Stimulated activated CD8-positive, alpha-beta memory T cell treated with anti-CD3 and anti-CD28 coated beads, Interleukin-15, amount 100 ng/mL, for 4 hours (primary cell): ENCODE results near the gene FBXL5.

ENCODE experiments used
- DNase-seq, 2 donors: peaks; one replicate each; pipeline ENCODE4 v3.0.0-alpha.2; 2020; ENCODE audit warnings: low read depth in 2 of 2

Gene FBXL5

DNA sequence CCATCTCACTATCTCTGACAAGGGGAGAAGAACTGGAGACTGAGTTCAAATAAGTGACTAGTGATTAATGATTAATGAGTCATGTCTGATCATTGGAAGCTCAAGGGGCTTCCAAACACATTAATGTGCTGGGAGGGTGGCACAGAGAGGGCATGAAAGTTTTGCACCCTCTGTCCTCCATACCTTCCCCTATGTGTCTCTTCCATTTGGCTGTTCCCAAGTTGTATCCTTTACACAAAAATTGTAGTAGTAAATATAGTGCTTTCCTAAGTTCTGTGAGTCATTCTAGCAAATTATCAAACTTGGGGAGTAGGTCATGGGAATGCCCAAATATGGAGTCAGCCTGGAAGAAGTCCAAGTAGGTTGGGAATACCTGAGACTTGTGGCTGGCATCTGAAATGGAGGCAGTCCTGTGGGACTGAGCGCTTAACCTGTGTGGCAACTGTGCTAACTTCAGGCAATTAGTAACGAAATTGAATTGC lies 22.4 kb upstream of the FBXL5 start:
- DNase-seq: no peak

DNA sequence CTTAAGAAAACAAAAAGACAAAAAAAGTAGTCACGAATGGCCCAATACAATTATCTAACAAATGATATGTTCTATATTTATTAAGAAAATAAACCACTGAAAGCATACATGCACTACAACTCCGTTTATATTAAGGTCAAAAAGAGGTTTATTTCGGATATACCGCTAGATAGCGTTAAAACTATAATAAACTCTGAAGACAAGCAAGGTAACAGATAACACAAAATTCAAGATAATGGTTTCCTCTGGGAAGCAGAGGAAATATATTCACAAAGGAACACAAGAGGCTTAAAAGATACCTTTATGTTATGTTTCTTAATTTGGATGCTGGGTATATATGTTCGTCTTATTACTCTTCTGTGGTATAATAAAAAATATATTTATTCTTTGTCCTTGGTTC lies 21.7 kb upstream of the FBXL5 start:
- DNase-seq: no peak

DNA sequence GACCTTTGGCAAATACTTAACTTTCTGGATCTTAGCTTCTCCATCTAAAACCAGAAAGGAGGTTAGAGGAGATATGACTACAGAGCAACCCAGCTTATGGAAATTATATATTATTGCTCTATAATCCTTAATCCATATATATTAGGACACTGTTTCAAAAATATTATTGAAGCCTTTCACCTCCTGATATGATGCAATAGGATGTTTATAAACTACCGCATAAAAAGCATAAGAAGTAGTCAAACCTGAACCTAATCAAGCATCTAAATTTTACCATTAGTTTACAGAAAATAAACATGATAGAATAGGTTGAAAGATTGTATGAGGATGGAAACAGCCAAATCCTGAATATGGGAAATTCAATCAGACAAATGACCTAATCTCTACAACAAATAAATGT lies 20.9 kb upstream of the FBXL5 start:
- no peak for DNase-seq

DNA sequence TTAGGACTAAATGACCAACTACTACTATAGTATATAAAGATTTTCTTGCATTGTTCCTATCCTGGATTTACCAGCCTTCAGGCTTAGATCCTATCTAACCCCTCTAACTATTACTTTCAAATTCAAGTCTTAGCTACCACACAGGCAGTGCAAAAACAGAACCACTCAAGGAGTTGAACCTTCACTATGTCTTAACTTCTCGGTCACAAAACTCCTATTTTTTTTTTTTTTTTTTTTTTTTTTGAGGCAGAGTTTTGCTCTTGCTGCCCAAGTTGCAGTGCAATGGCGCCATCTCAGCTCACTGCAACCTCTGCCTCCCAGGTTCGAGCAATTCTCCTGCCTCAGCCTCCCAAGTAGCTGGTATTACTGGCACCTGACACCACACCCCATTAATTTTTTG lies 20.2 kb upstream of the FBXL5 start:
- DNase-seq: no peak

DNA sequence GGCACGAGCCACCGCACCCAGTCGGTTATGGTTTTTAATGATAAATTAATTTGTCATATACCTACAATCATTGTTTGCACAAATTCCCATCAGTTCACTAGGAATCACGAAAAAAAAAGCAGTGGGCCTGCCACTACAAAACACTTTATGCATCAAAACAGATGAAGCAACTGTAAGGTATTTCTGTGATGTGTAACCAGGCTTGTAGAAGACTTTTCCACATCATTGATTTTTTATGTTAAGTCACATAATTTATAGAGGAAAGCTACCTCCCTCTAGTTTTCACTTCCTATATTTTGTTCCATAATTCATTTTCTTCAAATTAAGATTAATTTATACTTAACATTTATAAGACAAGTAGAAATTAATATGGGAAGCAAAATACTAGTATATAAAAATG lies 19.8 kb upstream of the FBXL5 start:
- no peak for DNase-seq

DNA sequence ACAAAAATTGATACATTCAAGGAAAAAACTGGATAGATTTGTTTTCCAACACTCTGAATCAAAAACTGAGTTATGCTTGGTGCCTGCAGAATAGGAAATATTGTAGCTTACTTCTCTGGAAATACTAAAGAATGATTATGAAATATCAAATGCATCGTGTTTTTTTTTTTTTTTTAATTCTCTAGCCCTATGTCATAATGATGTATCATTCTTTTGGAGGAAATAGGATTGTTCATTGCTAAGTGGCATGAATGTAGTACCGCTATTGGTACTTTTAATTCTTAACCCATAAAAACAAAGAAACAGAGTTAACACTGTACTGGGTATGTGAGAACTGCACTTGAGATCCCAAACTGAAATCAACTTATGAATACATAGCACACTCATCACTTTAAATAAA lies 18.9 kb upstream of the FBXL5 start:
- no peak for DNase-seq

DNA sequence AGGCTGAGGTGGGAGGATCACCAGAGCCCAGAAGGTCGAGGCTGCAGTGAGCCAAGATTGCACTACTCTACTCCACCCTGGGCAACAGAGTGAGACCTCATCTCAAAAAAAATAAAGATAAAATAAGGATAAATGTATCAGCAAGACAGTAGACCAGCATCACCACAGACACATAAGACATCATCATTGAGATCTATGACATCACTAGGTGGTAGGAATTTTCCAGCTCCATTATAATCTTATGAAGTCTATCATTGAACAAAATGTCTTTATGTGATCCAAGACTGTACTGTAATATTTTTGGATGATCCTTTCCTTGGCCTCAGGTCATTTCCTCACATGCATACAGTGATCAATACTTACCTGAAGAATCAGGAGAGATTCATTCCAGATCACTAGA lies 18.2 kb upstream of the FBXL5 start:
- no peak for DNase-seq

DNA sequence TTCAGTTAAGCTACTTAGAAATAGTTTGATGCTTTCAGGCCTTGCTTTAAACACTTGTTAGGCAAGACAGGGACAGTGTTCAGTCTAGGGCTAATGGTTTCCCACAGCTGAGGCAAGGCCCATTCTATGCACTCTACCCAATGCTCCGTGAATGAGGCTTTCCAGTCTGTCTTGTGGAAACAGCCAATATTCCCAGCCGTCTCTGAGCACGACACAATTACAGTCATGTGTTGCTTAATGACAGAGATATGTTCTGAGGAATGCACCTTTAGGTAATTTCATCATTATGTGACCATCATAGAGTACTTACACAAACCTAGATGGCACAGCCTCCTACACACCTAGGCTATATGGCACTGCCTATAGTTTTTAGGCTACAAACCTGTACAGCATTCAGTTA lies 16.9 kb upstream of the FBXL5 start:
- no peak for DNase-seq

DNA sequence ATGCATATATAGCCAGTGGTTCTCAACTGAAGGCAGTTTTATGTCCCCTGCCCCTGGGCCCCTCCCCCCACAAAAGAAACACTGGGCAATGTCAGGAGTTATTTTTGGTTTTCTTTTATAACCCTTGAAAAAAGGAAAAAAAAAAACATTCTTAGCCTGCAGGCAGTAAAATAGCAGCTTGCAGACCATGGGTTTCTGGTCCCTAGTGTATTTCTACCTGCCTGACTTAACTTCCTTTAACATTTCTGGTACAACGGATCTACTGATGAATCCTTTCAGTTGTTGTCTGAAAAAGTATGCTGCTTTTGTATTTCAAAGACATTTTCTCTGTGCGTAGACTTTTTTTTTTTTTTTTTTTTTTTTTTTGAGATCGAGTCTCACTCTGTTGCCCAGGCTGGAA lies 15.4 kb upstream of the FBXL5 start:
- no peak for DNase-seq

DNA sequence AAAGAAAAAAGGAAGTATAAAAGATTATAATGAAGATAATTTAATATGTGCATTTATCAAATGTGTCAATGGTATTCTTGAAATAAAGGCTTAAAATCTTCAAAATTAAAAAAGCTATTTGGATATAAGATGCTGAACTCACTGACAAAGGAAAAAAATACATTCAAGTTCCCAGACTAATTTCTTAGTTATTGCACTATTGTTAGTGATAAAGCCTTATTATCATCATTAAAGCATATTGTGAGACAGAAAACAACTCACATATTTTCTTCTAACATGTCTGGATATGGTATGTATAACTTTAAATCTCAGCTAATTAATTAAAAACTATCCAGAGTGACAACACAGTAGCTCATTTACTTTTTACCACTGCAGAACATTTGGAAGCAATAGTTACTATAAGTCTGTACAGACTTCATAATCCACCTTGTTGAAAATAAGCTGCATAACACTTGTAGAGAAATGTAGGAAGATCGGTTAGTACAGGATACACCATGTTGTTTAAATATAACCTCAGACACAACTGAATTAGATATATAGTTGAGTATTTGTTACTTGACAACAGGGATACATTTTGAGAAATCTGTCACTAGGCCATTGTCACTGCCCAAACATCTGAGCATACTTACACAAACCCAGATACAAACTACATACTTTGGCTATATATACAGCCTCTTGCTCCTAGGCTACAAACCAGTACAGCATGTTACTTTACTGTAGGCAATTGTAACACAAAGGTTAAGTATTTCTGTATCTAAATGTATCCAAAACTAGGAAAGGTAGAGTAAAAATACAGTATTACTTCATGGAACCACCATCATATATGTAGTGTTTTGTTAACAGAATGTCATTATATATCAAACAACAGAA lies 13.6 kb upstream of the FBXL5 start:
- DNase-seq: no peak

DNA sequence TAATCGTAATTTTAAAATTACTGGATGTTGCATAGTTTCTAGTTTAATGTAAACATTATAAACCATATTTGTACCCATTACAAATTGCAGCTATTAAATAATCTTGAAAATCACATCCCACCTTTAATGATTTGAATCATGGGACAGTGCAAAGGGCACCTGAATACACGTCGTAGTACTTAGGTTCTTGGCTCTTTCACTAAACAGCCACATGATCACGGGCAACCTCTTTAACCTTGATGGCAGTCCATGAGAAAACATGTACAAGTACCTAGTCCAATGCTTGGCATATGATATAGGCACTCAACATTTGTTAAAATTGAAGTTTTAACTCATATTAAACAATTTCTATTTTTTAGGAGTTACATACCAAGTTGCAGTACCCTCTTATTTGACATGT lies 11.8 kb upstream of the FBXL5 start:
- DNase-seq: no peak

DNA sequence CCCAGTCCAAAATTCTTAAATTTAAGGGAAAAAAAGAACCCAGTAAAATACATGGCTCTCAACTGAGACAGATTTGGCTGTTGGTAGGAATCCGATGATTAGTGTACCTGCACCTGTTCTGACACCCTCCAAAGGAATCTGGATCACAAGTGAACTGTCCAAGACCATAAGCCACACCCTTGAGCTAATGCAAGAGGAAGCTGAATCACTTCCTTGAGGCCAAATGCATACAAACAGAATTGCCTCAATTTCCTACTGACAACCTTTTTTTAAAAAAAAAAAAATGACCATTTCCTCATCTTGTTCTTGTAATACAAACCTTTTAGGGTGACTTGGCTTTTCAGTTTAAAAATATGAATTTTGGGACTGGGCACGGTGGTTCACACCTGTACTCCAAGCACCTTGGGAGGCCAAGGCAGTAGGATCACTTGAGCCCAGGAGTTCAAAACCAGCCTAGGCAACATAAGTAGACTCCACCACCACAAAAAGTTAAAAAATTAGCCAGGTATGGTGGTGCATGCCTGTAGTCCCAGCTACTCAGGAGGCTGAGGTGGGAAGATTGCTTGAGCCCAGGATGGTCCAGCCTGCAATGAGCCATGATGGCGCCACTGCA lies 10.7 kb upstream of the FBXL5 start:
- no peak for DNase-seq

DNA sequence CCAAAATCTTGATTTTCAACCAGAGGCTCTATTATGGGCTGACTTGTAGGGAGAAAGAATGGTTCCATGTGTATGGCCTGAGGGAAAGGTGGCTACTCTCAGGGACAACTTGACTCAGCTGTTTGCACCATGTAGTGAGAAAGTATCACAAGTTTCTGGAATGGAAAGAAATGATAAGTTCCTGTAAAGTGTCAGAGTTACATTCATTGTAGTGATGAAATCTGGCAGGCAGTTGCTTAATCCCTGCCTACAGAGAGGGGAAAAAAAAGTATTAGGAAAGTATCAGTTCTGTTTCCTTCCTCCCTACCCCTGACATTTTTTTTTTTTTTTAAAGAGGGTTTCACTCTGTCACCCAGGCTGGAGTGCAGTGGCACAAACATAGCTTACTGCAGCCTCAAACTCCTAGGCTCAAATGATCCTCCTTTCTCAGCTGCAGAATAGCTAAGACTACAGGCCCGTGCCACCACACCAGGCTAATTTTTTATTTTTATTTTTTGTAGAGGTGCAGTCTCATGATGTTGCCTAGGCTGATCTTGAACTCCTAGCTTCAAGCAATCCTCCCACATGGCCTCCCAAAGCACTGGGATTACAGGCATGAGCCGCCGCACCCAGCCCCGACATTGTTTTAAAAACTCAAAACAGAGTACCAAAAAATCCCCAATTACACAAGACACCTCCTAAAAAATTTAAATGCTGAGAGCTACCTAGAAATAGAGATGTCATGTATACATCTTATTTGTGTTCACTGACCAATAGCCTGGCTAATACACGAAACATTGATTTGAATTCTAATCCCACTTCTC lies 4.8 kb upstream of the FBXL5 start:
- no peak for DNase-seq

DNA sequence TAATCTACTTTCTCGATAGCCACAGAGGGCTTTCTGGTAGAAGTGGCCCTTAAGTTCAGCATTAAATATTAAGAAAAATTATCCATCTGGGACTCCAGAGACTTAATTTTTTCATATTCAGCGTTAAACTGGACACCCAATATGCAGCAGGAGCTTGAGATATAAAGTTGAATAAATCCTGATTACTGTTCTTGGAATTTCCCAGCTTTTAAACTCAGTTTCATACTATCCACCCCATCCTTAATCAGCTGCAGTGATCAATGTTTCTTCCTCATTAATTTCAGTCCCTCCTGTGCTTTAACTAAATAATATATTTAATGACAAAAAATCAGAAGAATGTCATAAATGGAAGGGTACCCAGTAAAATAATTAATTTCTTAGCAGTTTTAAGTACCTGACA lies 3.6 kb upstream of the FBXL5 start:
- DNase-seq: no peak

DNA sequence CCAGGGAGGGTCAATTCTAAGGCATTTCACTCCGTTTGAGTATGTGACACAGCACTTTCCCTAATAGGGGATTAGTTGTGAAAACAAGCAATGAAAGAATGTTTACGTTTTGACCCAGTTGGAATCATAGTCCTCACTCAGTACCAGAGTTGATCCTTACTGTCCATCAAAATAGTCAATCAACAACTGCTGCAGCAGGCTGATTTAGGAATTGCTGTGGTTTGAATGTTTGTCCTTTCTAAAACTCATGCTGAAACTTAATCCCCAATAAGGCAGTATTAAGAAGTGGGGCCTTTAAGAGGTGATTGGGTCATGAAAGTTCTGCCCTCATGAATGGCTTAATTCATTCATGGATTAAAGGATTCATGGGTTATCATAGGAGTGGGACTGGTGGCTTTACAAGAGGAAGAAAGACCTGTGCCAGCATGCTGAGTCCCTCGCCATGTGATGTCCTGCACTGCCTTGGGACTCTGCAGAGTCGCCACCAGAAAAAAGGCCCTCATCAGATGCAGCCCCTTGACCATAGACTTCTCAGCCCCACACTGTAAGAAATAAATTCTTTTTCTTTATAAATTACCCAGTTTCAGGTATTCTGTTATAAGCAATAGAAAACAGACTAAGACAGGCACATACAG lies 3.1 kb upstream of the FBXL5 start:
- no peak for DNase-seq

DNA sequence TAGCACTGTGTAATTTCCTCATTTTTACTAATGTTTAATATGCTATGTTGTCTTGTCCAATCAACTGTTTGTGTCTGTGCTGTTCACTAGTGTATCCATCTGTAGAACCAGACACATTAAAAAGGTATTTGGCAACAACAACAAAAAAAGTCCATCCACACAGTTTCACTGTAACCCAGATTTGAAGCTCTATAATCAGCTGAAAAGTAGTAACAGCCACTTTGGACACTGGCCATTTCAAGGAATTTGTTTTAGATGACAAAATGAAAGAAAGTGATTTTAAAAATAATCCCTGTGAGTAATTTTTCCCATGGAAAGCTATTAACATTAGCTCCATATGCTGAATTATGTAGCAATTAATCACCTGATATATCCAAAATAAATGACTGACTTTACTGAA lies 2.2 kb upstream of the FBXL5 start:
- no peak for DNase-seq

DNA sequence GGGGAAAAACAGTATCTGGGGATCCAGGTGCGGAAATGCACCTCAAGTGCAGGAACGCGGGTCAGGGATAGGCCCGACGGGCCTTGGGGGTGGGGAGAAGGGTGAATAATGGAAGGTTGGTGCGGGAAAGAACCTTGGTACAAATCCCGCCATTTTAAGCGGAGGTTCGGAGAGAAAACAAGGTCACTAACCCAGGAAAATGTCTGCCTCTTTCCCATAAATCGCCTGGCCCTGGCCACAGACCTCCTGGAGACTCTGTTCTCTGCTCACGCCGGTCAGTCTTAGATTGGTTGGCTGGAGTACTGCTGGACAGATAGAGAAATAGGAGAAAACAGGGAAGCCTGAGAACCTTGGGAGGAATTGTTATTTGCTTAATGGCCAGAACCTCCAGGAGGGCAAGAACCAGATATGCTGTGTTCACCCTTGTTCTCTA lies 897 bp upstream of the FBXL5 start:
- DNase-seq: no peak

DNA sequence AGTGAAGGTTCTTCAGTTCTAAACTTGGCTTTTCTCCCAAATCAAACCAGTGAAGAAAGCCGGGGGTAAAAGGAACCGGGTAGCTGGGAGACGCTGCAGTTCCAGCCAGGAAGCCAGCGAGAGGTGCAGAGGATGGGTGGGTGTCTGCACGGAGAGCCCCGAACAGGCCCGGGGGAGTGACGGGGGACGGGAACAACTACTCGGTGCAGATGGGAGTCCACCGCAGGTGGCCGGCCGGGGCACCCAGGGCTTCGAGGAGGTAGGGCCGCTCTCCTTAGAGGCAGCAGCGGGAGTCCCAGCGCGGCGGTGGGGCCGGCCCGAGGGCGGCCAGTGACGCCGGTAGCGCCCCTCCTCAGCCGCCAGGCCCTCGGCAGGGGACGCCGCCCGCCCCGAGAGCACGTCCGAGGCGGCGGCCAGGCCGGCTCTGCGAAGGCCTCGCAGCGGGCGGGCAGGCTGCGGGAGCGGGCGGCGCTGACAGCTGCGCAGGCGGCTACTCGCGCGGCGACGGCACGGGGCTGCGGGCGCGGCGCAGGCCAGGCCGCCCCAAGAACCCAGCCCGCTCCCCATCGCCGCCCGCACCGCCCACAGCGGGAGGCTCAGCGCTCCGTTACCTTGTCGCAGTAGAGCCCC lies 449 bp downstream of the FBXL5 start:
- peak in 1 of 2 donors; percentile 22 for DNase-seq

DNA sequence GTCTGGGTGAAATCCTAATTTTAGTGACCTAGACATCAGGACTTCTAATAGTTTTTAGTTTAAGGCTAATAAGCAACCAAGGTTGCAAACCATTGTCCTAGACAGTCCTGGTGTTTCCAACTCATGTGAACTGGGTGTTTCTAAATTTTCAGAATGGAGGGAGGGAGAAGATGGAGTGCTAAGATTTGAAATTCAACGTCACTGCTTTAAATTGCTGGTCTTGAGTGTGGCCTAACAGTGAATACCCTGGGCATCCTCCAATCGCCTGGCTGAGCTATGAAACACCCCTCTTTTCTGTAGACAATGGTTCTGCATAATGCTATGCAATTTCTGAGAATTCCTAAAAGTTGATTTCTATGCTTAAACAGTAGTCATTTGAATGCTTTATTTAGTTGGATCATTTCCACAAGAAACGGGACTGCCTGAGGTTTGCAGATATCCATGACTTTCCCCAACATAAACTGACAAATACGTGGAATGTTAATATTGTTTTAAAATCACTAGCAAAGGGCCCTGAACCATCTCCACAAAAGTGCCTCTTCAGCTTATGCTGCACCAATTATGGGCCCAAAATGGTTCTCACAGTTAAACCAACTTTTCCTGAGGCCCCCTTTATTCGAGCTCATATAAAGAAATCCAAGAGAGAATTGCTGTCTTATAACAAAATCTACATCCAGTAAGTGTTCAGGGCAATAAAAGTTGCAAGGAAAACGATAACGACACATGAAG lies 1.1 kb downstream of the FBXL5 start:
- DNase-seq: no peak

DNA sequence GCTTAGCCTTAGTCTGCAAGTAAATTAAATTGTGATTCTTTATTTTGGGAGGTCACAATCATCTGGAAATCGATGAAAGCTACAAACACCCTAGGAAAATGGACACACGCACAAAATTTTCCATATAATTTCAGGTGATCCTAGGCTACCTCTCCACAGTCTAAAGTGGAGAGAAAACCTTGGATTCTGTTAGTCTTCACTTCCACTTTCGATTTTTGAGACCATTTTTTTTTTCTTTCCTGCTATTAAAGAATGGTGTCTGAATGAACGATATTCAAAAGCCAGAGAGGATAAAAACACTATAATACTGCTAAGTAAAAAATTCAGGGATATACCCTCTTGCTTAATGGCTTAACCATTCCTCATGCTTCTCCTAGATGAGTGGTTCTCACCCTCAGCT lies 1.7 kb downstream of the FBXL5 start:
- DNase-seq: no peak

DNA sequence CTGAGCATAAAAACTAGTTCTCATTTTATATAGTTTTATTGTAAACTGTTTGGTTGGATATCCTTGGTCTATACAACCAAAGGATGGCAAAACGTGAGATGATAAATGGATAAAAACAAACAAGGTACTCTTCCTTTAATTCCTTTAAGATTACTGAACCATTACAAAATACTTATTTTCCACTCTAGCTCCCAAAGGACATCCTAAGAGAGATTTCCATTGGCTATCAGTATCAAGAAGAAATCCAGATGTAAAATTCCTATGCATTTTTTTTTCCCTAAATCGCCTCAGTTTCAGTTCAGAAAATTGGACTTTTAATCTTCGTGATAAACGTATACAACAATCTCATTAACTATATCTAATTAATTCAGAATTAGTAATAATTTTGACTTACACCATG lies 2.3 kb downstream of the FBXL5 start:
- no peak for DNase-seq
